HG03039 (cell line): ENCODE measurements around the gene CALU.

ENCODE experiments used
- ATAC-seq: cut with Tn5 transposase; IDR thresholded peaks from one replicate; pipeline ENCODE4 v1.9.1; 2021; ENCODE audit warnings: mild to moderate bottlenecking, moderate library complexity; ENCODE audit not compliant: unreplicated experiment

Gene CALU

GRCh38 chr7:128783143-128783861 is 44.1 kb downstream of the CALU start:
- ATAC-seq: no peak

GRCh38 chr7:128785738-128786137 is 46.6 kb downstream of the CALU start:
- no peak for ATAC-seq

- ATAC-seq: no peak
These were observed 49.6 kb downstream of the CALU start for GRCh38 chr7:128788446-128789412.

GRCh38 chr7:128790315-128791041 is 51.3 kb downstream of the CALU start:
- no peak for ATAC-seq

- peak; percentile 82 for ATAC-seq
These were observed 52.2 kb downstream of the CALU start, which contains the start of gene CCDC136 for GRCh38 chr7:128791121-128791971. Gene CCDC136 (plus strand): TSS chr7:128791968. CDS start chr7:128792412, 444 bp downstream.

- ATAC-seq: no peak
These were observed 52.8 kb downstream of the CALU start for GRCh38 chr7:128791972-128792327.

- ATAC-seq: no peak
These were observed 53.5 kb downstream of the CALU start for GRCh38 chr7:128792471-128793180.

GRCh38 chr7:128793181-128793547 is 54.0 kb downstream of the CALU start:
- ATAC-seq: no peak

- ATAC-seq: no peak
These were observed 54.9 kb downstream of the CALU start for GRCh38 chr7:128794020-128794419.

GRCh38 chr7:128794436-128794835 is 55.3 kb downstream of the CALU start:
- no peak for ATAC-seq

GRCh38 chr7:128795129-128795528 is 56.0 kb downstream of the CALU start:
- no peak for ATAC-seq

- no peak for ATAC-seq
These were observed 57.2 kb downstream of the CALU start for GRCh38 chr7:128796327-128796726.

- no peak for ATAC-seq
These were observed 60.3 kb downstream of the CALU start for GRCh38 chr7:128799451-128799850.

GRCh38 chr7:128800567-128800966 is 61.4 kb downstream of the CALU start:
- ATAC-seq: no peak

- no peak for ATAC-seq
These were observed 61.8 kb downstream of the CALU start for GRCh38 chr7:128801003-128801402.

GRCh38 chr7:128801667-128802418 is 62.7 kb downstream of the CALU start:
- no peak for ATAC-seq

GRCh38 chr7:128804484-128804883 is 65.3 kb downstream of the CALU start:
- no peak for ATAC-seq

GRCh38 chr7:128805225-128805624 is 66.1 kb downstream of the CALU start:
- no peak for ATAC-seq

GRCh38 chr7:128807191-128807590 is 68.0 kb downstream of the CALU start:
- no peak for ATAC-seq
